ENCODE data around the gene CYP1B1.
"Not testable (repeated sequence)": the region's sequence is repeated elsewhere in the genome, so short reads cannot be mapped to it uniquely, and the experiment has no call there.

Gene CYP1B1

DNA sequence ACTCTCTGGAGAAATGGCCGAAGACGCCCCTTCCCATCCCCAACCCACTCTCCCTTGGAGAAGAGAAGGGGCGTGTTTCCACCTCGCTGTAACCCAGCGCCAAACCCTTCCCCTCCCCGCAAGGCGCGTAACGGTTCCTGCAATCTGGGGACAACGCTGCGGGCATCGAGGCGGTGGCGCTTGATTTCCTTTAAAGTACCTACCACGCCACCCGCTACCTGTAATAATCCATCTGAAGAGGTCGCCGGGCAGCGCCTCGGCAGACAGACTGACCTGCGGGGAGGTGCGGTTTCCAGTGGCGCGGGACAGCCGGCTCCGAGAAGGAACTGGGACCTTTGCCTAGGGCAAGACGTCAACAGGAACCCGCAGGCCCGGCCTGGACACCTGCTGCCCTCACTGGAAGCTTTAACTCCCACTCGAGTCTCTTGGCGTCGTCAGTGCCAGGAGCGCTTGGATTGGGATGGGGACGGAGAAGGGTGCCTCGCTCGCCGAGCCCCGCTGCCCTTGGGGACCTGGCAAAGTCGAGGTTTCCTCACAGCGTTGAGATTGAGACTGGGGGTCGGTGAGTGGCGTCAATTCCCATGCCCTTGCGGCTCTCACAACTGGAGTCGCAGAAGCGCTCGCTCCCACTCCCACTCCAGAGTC, at the start of gene CYP1B1:
TSS of gene CYP1B1 (minus strand) at position 645 of the 645 bp plus-strand sequence. CDS start 763 bp downstream, outside the sequence.
- no peak for DNase-seq

DNA sequence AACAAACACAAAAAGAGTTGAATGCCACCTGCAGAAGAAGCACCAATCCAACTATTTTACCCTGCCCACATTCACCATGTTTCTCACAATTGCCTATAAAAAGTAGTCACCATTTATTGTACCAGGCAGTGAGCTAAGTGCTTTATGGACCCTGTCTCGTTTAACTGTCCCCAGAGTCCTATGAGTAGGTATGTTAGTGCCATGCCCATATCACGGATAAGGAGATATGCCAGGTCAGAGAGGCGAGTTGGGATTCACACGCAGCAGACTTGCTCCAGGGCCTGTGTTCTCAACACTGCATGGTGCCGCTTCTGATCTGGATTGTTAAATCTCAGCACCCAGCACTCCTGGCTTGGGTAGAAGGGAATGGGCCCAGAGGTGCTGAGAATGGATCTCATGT, 49.1 kb upstream of the CYP1B1 start:
- DNase-seq: no peak

- DNase-seq: no peak
These were observed 48.0 kb upstream of the CYP1B1 start for GRCh38 chr2:38123911-38124310.

DNA sequence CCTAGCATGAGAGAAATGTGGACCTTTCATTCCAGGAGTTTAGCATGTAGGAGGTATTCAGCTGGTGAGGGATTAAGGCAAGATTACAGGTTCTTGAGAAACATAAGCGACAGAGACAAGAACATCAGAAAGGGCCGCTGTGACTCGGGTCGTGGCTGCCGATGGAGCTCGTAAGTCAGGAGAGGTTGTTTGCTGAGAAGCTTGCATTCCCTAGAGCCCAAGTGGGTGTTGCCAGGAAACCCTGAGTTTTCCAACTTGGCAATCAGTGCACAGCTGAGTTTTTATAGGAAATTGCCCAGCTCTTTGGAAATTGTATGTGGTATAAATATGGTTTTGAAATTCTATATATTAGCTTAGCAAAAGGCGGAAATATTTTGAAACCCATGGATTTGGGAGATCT, 46.4 kb upstream of the CYP1B1 start:
- DNase-seq: no peak

DNA sequence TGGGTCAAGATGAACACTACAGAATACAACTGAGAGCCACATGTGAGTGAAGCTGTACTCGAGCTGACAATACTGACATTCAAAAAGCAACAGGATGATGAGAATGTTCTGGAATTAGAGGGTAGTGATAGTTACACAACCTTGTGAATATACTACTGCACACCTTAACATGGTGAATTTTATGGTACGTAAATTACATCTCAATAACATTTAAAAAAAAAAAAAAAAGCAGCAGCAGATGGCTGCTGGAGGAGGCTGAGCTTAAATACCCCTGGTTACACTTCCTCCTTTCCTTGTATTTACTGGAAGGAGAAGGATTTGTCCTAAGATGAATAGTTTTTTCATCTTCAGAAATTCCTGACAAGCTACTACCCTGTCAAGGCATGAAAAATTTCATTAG, 45.5 kb upstream of the CYP1B1 start:
- no peak for DNase-seq

DNA sequence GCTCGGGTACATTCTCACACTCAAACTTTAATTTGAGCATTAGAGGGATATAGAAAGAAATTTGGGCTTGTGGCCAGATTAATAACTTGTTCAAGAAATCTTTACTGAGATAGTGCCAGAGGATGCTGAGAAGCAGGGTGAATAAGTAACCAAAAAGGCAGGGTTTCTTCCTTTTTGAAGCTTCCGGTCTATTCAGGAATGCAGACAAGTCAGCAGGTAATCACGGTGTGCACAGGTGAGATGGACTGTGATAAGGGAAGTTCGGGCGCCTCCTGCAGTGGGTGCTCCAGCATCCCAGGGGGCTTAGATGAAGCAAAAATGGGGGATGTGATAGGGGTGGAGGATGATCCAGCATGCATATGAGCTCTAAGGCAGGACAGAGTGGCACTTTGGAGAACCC, 44.9 kb upstream of the CYP1B1 start:
- DNase-seq: no peak

DNA sequence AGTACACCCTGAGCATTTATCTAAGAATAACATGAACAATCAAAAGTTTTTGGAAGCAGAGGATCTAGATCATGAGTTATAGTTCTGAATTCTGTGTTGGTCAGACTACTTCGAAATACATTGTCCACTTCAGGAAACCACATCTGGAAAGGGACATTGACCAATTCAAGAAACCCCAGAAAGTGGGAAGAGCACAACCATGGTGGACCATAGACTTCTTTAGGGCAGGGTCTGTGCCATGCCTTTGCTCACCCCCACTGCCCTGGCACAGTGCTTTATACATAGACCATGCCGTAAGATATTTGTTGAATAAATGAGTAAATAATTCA, 44.3 kb upstream of the CYP1B1 start:
- no peak for DNase-seq

- DNase-seq: no peak
These were observed 40.8 kb upstream of the CYP1B1 start for GRCh38 chr2:38116762-38117161.

DNA sequence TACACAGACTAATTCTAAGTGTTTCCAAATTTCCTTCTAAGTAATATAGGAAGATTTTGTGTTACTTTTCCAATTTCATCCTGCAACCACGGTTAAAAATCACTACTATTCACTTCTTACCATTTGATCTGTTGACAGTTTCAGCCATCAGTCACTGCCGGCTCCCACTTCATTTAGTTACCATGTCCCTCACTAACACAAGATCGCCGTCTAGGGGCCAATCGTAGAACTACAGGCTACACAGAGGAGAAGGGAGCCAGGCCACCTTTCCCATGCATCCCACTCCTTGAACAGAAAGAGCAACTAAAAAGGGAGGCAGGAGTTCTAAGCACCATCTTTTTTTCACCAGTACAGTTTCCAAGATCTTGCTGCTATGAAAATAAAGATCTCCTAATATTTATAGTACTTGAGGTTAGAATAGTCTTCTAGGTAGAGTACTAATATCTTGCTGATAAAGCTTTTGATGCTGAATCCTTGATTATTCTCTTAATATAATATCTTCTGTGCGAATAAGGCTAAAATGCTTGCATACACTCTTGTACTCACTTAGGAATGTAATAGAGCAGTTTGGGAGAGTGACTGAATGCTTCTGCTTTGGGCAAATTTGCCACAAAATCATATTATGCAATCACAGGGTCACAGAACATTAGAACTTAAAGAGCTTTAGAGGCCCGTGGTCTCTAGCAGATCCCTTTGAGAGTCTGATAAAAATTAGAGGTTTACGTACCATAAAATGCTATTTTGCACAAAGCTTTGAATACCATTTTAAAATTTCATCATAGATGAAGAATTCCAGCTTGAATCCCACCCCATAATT, 39.5 kb upstream of the CYP1B1 start:
- peak; percentile 64 for DNase-seq

DNA sequence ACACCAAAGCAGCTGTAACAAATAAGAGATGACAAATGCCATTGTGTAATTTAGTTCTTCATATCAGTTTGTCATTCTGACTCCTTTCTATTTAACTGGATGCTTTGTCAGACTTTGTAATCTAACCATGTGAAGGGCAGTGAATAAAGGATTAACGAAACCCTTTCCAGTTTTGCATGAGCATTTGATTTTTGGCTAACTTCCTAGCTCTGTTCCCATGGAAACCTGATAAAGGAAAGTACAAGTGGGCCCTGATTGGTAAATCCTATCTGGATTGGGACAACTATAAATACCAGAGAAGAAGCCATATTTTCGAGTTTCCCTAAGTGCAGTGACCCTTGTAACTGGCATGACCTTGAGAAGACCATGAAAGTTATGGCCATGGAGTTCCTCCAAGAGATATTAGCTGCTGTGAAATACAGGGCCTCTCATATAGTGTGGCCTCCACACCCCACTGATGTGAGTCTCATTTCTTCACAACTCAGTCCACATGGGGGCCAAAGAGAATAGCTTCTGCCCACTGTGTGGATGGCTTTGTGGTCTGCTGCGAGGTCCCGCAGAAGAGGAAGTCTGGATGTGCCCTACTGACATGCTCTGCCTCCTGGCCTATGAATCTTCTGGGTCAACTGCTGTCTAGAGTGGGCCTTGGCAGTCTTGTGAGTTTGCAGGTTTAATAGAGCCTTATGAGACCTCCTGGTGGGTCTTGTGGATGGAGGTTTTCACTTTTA, 38.2 kb upstream of the CYP1B1 start:
- no peak for DNase-seq

- DNase-seq: no peak
These were observed 37.1 kb upstream of the CYP1B1 start for GRCh38 chr2:38113051-38113450.

GRCh38 chr2:38111350-38111749, 35.4 kb upstream of the CYP1B1 start:
- DNase-seq: not testable (repeated sequence)

GRCh38 chr2:38109732-38110181, 33.8 kb upstream of the CYP1B1 start:
- DNase-seq: no peak

GRCh38 chr2:38108907-38109731, 33.2 kb upstream of the CYP1B1 start:
- no peak for DNase-seq

GRCh38 chr2:38107738-38108410, 31.9 kb upstream of the CYP1B1 start:
- DNase-seq: no peak

DNA sequence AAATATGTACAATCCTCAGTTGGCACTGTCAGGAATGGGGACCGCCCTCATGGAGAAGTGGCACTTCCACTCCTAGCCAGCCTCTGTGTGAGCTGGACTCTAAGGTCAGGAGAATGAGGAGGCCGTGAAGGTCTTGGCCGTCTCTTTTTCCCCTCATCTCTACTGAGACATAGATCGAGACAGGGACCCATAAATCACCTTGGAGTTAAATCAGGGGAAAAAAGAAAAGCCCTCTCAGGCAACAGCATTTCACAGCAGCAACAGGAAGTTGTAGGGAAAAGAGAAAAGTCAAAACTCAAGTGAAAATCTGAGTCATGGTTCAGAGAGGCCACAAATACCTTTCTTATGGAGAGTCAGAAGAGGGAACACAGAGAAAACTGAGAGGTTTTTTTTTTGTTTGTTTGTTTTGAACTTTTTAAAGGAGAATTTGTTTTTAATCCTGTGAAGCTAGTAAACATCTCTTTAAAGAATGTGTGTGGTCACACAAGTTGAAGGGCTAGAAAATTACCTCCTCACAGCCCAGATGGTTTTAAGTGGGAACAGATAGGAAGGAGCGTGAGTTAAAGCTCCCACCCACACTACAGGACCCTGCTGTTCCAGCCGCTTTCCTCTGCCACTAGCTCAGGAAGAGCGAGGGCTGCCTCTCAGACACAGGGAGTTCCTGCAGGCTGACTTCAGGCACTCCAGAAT, 30.6 kb upstream of the CYP1B1 start:
- no peak for DNase-seq

DNA sequence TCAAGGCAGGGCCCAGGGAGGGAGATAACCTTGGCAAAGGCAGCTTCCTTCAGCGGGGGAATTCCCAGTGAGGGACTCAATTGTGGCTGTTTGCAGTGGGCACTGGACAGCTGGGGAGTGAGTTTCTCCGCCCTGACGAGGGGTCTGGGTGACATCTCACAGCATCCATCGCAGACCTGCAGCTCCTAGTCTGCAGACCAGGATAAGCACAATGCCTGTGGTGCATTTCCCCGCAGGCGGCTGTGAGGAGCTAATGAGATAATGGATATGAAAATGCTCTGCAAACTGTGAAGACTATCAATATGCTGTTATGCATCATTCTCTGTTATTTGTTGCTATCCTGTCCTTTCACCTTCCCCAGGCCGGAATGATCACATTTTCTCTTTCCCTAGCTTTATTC, 30.0 kb upstream of the CYP1B1 start:
- DNase-seq: no peak

GRCh38 chr2:38104598-38104997, 28.6 kb upstream of the CYP1B1 start:
- no peak for DNase-seq

- no peak for DNase-seq
These were observed 24.4 kb upstream of the CYP1B1 start for GRCh38 chr2:38100328-38100727.

GRCh38 chr2:38099099-38100028, 23.4 kb upstream of the CYP1B1 start:
- DNase-seq: no peak
